Skeletal muscle satellite cell (primary cell): Measurements from ENCODE around the gene ZMIZ1.
A peak's percentile ranks its signal among the peaks of the same experiment; 100 is the strongest.

Experiments
- H3K27me3 ChIP-seq: 2 replicates; pipeline ENCODE4 v1.7.0; 2013; ENCODE audit warnings: low read length; ENCODE audit not compliant: control insufficient read depth, insufficient read depth
- H3K36me3 ChIP-seq: 2 replicates; pipeline ENCODE4 v1.7.0; 2013; ENCODE audit warnings: mild to moderate bottlenecking, control low read depth, low read length; ENCODE audit not compliant: insufficient read depth
- H3K4me1 ChIP-seq: 2 replicates; pipeline ENCODE4 v1.7.0; 2013; ENCODE audit warnings: low read length; ENCODE audit not compliant: control insufficient read depth, insufficient read depth
- H3K4me2 ChIP-seq: 2 replicates; pipeline ENCODE4 v1.7.0; 2013; ENCODE audit warnings: mild to moderate bottlenecking, low read length
- H3K4me3 ChIP-seq: 2 replicates; pipeline ENCODE4 v1.7.0; 2013; ENCODE audit warnings: low read length
- H3K9ac ChIP-seq: 2 replicates; pipeline ENCODE4 v1.7.0; 2013; ENCODE audit warnings: mild to moderate bottlenecking, low read depth, low read length, moderate library complexity
- H3K9me3 ChIP-seq: replicated peaks from 2 replicates; pipeline ENCODE4 v1.7.0; 2013; ENCODE audit warnings: mild to moderate bottlenecking, control low read depth, low read length

ZMIZ1 gene

DNA sequence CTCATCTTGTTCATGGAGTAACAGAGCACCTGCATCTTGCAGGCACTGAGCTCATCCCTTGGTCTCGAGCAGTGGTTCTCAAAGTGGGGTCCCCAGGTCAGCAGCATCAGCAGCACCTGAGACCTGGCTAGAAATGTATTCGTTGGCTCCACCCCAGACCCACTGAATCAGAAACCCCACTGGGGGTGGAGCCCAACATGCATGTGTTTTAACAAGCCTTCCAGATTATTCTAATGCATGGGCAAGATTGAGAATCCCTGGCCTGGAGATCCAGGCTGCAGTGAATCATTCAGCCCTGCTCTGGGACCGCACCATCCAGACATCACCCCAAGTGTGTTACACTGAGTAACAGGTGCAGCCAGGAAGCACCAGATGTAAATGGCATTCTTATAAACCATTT is 193.4 kb downstream of the ZMIZ1 start:
- H3K4me2 ChIP-seq: no peak overlapping the region
- H3K36me3 ChIP-seq: peaks cover 42% of the 10 kb centered on the region
- no peak overlapping the region for H3K9ac ChIP-seq
- no peaks in the 10 kb centered on the region for H3K27me3 ChIP-seq
- H3K9me3 ChIP-seq: no peaks in the 10 kb centered on the region
- H3K4me1 ChIP-seq: peaks cover 26% of the 10 kb centered on the region
- no peak overlapping the region for H3K4me3 ChIP-seq

- Histone ChIP-seq H3K4me2 (no peak overlapping the region), H3K9ac (no peak overlapping the region), H3K9me3 (no peaks in the 10 kb centered on the region), H3K4me3 (no peak overlapping the region), H3K4me1 (peaks cover 36% of the 10 kb centered on the region), H3K27me3 (no peaks in the 10 kb centered on the region), H3K36me3 (peaks cover 38% of the 10 kb centered on the region)
These were observed 194.4 kb downstream of the ZMIZ1 start for GRCh38 chr10:79262959-79263746.

DNA sequence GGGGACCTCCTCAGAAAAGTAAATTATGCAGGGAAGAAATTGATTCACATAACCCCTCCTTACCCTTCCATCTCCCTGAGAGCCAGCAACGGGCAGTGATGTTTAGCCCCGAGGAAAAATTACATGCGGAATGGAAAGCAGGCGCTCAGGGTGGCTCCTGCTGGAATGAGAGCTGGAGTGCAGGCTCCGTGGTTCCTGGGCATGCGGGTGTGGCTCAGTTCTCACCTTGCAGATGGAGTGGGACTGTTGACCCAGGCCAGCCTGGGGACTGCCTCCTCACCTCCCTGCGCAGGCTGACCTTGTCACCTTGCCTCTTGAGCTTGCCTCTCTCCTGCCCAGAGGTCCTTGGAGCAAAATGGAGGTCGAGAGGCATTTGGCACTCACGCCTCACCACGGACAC is 195.2 kb downstream of the ZMIZ1 start:
- H3K4me1 ChIP-seq: peaks cover 44% of the 10 kb centered on the region
- no peak overlapping the region for H3K9ac ChIP-seq
- H3K4me3 ChIP-seq: no peak overlapping the region

GRCh38 chr10:79264942-79265341 is 196.2 kb downstream of the ZMIZ1 start:
- H3K9me3 ChIP-seq: no peaks in the 10 kb centered on the region
- no peaks in the 10 kb centered on the region for H3K27me3 ChIP-seq
- H3K36me3 ChIP-seq: peaks cover 44% of the 10 kb centered on the region
- H3K4me1 ChIP-seq: peaks cover 50% of the 10 kb centered on the region
- no peak overlapping the region for H3K9ac ChIP-seq
- H3K4me3 ChIP-seq: no peak overlapping the region
- H3K4me2 ChIP-seq: no peak overlapping the region

More for the DNA sequence above, 195.2 kb downstream of the ZMIZ1 start:
- no peak overlapping the region for H3K4me2 ChIP-seq
- H3K9me3 ChIP-seq: no peaks in the 10 kb centered on the region
- peaks cover 38% of the 10 kb centered on the region for H3K36me3 ChIP-seq
- no peaks in the 10 kb centered on the region for H3K27me3 ChIP-seq

DNA sequence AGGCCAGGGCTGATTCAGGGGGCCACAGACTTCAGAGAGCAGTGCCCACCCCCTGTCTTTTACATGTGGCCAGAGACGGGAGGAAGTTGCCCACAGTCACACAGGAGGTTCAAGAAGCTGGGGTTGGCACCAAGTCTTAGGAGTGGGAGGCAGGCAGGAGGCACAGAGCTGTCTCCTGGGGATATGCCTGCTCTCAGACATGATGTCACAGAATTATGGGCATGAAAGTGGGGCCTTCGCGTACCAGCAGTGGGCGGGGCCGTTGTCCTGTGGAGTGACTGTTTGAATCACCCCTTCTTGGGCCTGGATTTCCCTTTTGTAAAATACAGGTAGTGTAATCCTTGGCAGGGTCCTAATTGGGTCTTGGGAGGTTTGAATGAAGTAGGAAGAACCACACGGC is 197.3 kb downstream of the ZMIZ1 start:
- Histone ChIP-seq H3K27me3 (no peaks in the 10 kb centered on the region), H3K36me3 (peaks cover 51% of the 10 kb centered on the region), H3K9ac (peak overlapping the region; percentile 73), H3K4me1 (peaks cover 45% of the 10 kb centered on the region), H3K4me3 (peak overlapping the region; percentile 13), H3K9me3 (no peaks in the 10 kb centered on the region), H3K4me2 (peak overlapping the region; percentile 55)

GRCh38 chr10:79266543-79267312 is 198.0 kb downstream of the ZMIZ1 start:
- no peaks in the 10 kb centered on the region for H3K9me3 ChIP-seq
- H3K4me3 ChIP-seq: peak overlapping the region; percentile 47
- no peaks in the 10 kb centered on the region for H3K27me3 ChIP-seq
- peaks cover 45% of the 10 kb centered on the region for H3K4me1 ChIP-seq
- peak overlapping the region; percentile 73 for H3K9ac ChIP-seq
- H3K4me2 ChIP-seq: peak overlapping the region; percentile 77
- peaks cover 53% of the 10 kb centered on the region for H3K36me3 ChIP-seq

- Histone ChIP-seq H3K4me1 (peaks cover 45% of the 10 kb centered on the region), H3K9me3 (no peaks in the 10 kb centered on the region), H3K4me3 (no peak overlapping the region), H3K4me2 (peak overlapping the region; percentile 77), H3K36me3 (peaks cover 51% of the 10 kb centered on the region), H3K27me3 (no peaks in the 10 kb centered on the region), H3K9ac (peak overlapping the region; percentile 73)
These were observed 198.7 kb downstream of the ZMIZ1 start for GRCh38 chr10:79267499-79267898.

- Histone ChIP-seq H3K4me2 (peak overlapping the region; percentile 57), H3K9ac (peak overlapping the region; percentile 32), H3K36me3 (peaks cover 44% of the 10 kb centered on the region), H3K9me3 (no peaks in the 10 kb centered on the region), H3K27me3 (no peaks in the 10 kb centered on the region), H3K4me1 (peaks cover 46% of the 10 kb centered on the region), H3K4me3 (no peak overlapping the region)
These were observed 199.4 kb downstream of the ZMIZ1 start for GRCh38 chr10:79268161-79268601.

DNA sequence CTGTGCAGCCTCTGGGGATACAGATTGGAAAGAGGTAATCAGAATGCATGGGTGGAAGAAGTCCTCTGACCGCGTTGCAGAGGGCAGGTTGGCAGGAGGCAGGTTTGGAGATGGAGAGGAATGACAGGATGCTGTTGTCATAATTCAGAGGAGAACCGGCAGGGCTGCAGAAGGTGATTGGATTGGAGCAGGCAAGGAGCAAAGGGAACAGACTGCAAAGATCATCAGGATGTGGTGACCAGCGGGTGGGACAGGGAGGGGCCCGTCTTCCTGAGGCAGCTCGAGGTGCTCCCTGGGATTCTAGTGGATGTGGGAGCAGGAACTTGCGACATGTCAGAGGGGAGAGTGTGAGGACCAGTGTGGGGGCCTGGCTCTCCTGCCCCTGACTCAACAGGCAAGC is 200.0 kb downstream of the ZMIZ1 start:
- Histone ChIP-seq H3K4me3 (no peak overlapping the region), H3K4me1 (peaks cover 52% of the 10 kb centered on the region), H3K27me3 (no peaks in the 10 kb centered on the region), H3K9ac (no peak overlapping the region), H3K4me2 (peak overlapping the region; percentile 57), H3K36me3 (peaks cover 42% of the 10 kb centered on the region), H3K9me3 (no peaks in the 10 kb centered on the region)

DNA sequence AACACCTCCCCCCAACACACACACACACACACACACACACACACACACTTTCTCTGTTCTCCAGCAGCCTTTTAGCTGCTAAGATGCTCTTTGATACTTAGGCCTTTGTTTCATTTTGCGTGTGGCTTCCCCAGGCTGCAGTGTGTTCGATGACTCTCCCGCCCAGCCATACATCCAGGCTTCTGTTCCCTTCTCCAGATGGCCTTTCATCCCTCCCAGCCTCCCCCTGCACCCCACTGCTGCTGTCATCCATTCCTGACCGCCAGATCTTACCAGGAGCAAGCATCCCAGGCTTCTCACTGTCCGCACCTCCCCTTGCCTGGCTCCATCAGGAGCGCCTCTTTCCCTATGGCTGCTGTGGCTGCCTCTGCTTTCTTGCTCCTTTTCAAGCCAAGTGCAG is 200.7 kb downstream of the ZMIZ1 start:
- Histone ChIP-seq H3K4me2 (no peak overlapping the region), H3K4me3 (no peak overlapping the region), H3K9me3 (no peaks in the 10 kb centered on the region), H3K27me3 (no peaks in the 10 kb centered on the region), H3K9ac (no peak overlapping the region), H3K36me3 (peaks cover 37% of the 10 kb centered on the region), H3K4me1 (peaks cover 59% of the 10 kb centered on the region)

GRCh38 chr10:79269969-79270368 is 201.2 kb downstream of the ZMIZ1 start:
- no peak overlapping the region for H3K4me2 ChIP-seq
- H3K4me1 ChIP-seq: peaks cover 64% of the 10 kb centered on the region
- H3K4me3 ChIP-seq: no peak overlapping the region
- no peaks in the 10 kb centered on the region for H3K9me3 ChIP-seq
- no peaks in the 10 kb centered on the region for H3K27me3 ChIP-seq
- peaks cover 34% of the 10 kb centered on the region for H3K36me3 ChIP-seq
- H3K9ac ChIP-seq: no peak overlapping the region
